HCT116 (cell line): ENCODE results near the gene OCEL1. TPM values are rescaled to one million over a fixed set of nuclear protein-coding genes. Genes with fewer than 3 reads are reported as not detected.

Source experiments
- ATAC-seq: fragments of 200-7000 bp; cut with Tn5 transposase; 2 replicates; pipeline ENCODE4 v1.9.1; 2020; ENCODE audit warnings: mild to moderate bottlenecking, moderate library complexity
- BruUV-seq: library from RNA; stranded (reverse); fragments of 400-500 nt; replicated peaks from 2 replicates; lab custom pipeline; 2021; lab: Mats Ljungman, UMichigan
- CTCF ChIA-PET: fragments of 300-600 bp; sonication (Branson Sonifier 250); formaldehyde crosslinking; loops from one replicate; lab custom pipeline; 2021; ENCODE audit warnings: antibody characterized with exemption; lab: Charles Lee
- POLR2A ChIA-PET: fragments of 300-600, 350-600 bp; sonication (Branson Sonifier 250); formaldehyde crosslinking; loops from one replicate; lab custom pipeline; 2021; ENCODE audit warnings: antibody characterized with exemption; lab: Charles Lee
- RAD21 ChIA-PET, 2 experiments: fragments of 300-600 bp; sonication (Branson Sonifier 250); formaldehyde crosslinking; loops; one replicate each; lab custom pipeline; 2023; ENCODE audit warnings: low total read pairs in 2 of 2; ENCODE audit not compliant: uncharacterized antibody in 2 of 2, unreplicated experiment in 2 of 2, low non-redundant PET in 1 of 2; lab: Charles Lee
- DNase-seq: peaks from one replicate; pipeline ENCODE4 v3.0.0-alpha.2; 2010; ENCODE audit warnings: low read depth, low spot score
- H2AFZ ChIP-seq: fragments of 200-600 bp; shearing (Covaris generic), sonication (generic); 2 replicates; pipeline ENCODE4 v1.6.1; 2017; ENCODE audit warnings: low read depth, mixed run types, mixed read lengths, antibody characterized with exemption, low read length; ENCODE audit not compliant: poor library complexity, severe bottlenecking
- H3K27ac ChIP-seq: 2 replicates; pipeline ENCODE4 v1.5.1; 2012; ENCODE audit warnings: low read depth, low read length
- H3K27me3 ChIP-seq: fragments of 200-600 bp; sonication (generic); 2 replicates; pipeline ENCODE4 v1.6.1; 2016; ENCODE audit warnings: mixed run types, low read length, mixed read lengths; ENCODE audit not compliant: insufficient read depth
- H3K36me3 ChIP-seq, 2 experiments: fragments of 200-500 bp in 1 of 2; fragments of 200-600 bp in 1 of 2; sonication (Bioruptor generic) in 1 of 2; sonication (generic) in 1 of 2; 2 replicates each; pipeline versions ENCODE4 v1.5.1 to v1.6.1; 2014 to 2016; ENCODE audit warnings: low read length in 2 of 2, inconsistent platforms in 1 of 2, mixed read lengths in 1 of 2, mixed run types in 1 of 2; ENCODE audit not compliant: insufficient read depth in 2 of 2, control insufficient read depth in 1 of 2
- H3K4me1 ChIP-seq, 2 experiments: fragments of 200-600 bp in 1 of 2; sonication (generic) in 1 of 2; 2 replicates each; pipeline versions ENCODE4 v1.5.1 to v1.6.1; 2012 to 2017; ENCODE audit warnings: low read length in 2 of 2, inconsistent platforms in 1 of 2, mild to moderate bottlenecking in 1 of 2, mixed read lengths in 1 of 2, mixed run types in 1 of 2, moderate library complexity in 1 of 2; ENCODE audit not compliant: insufficient read depth in 2 of 2, control insufficient read depth in 1 of 2
- H3K4me2 ChIP-seq: fragments of 200-600 bp; sonication (generic); 2 replicates; pipeline ENCODE4 v1.6.1; 2017; ENCODE audit warnings: mixed run types, low read length, mixed read lengths
- H3K4me3 ChIP-seq, 2 experiments: fragments of 200-600 bp in 1 of 2; sonication (generic) in 1 of 2; replicated peaks in 1 of 2; 2 replicates each; pipeline ENCODE4 v1.5.1; 2011 to 2016; ENCODE audit warnings: low read length in 2 of 2, control low read depth in 1 of 2, low read depth in 1 of 2, mild to moderate bottlenecking in 1 of 2, mixed read lengths in 1 of 2, mixed run types in 1 of 2
- H3K79me2 ChIP-seq: fragments of 200-600 bp; sonication (generic); 2 replicates; pipeline ENCODE4 v1.6.1; 2017; ENCODE audit warnings: mild to moderate bottlenecking, mixed run types, low read length, moderate library complexity, mixed read lengths; ENCODE audit not compliant: insufficient read depth
- H3K9ac ChIP-seq: fragments of 200-600 bp; sonication (generic); 2 replicates; pipeline ENCODE4 v1.6.1; 2016; ENCODE audit warnings: low read length, mixed read lengths
- H3K9me2 ChIP-seq: fragments of 200-600 bp; sonication (generic), shearing (Covaris generic); 2 replicates; pipeline ENCODE4 v1.6.1; 2017; ENCODE audit warnings: mixed run types, mild to moderate bottlenecking, moderate library complexity; ENCODE audit not compliant: insufficient read depth
- H3K9me3 ChIP-seq, 2 experiments: fragments of 200-500 bp in 1 of 2; fragments of 200-600 bp in 1 of 2; sonication (Bioruptor generic) in 1 of 2; sonication (generic) in 1 of 2; 2 replicates each; pipeline ENCODE4 v1.6.1; 2014 to 2017; ENCODE audit warnings: low read length in 2 of 2, mixed read lengths in 2 of 2, inconsistent platforms in 1 of 2, low read depth in 1 of 2, mild to moderate bottlenecking in 1 of 2, mixed run types in 1 of 2, moderate library complexity in 1 of 2; ENCODE audit not compliant: control insufficient read depth in 1 of 2, insufficient read depth in 1 of 2
- H4K20me1 ChIP-seq: fragments of 200-600 bp; sonication (generic), shearing (Covaris generic); 2 replicates; pipeline ENCODE4 v1.6.1; 2017; ENCODE audit warnings: mixed run types, mild to moderate bottlenecking, moderate library complexity; ENCODE audit not compliant: insufficient read depth
- EZH2 ChIP-seq: fragments of 200-600 bp; sonication (generic); IDR thresholded peaks from 2 replicates; pipeline ENCODE4 v1.6.1; 2017; ENCODE audit warnings: antibody characterized with exemption, mixed run types
- EZH2phosphoT487 ChIP-seq: fragments of 200-600 bp; IDR thresholded peaks from 2 replicates; pipeline ENCODE4 v1.6.1; 2018; ENCODE audit warnings: antibody characterized with exemption, borderline replicate concordance
- FOSL1 ChIP-seq: IDR thresholded peaks from 2 replicates; pipeline ENCODE4 v1.6.1; 2012; ENCODE audit warnings: low read depth
- POLR2AphosphoS5 ChIP-seq: IDR thresholded peaks from 2 replicates; pipeline ENCODE4 v1.6.1; 2011; ENCODE audit warnings: mild to moderate bottlenecking, low read depth, low read length, moderate library complexity
- RAD21 ChIP-seq: IDR thresholded peaks from 2 replicates; pipeline ENCODE4 v1.6.1; 2012; ENCODE audit warnings: low read depth, mild to moderate bottlenecking
- SRF ChIP-seq: IDR thresholded peaks from 2 replicates; pipeline ENCODE4 v1.6.1; 2012; ENCODE audit warnings: low read depth
- TCF7L2 ChIP-seq: IDR thresholded peaks from 2 replicates; pipeline ENCODE4 v1.7.0; 2011; ENCODE audit warnings: borderline replicate concordance, inconsistent platforms; ENCODE audit not compliant: insufficient read depth, insufficient read length; ENCODE audit errors: extremely low read depth
- YY1 ChIP-seq: IDR thresholded peaks from 2 replicates; pipeline ENCODE4 v1.6.1; 2011; ENCODE audit warnings: low read length, low read depth, moderate library complexity, mild to moderate bottlenecking; ENCODE audit not compliant: insufficient replicate concordance; ENCODE audit errors: extremely low read depth
- intact Hi-C: fragments of 100-400 bp; cut with micrococcal nuclease; formaldehyde crosslinking; loops from 2 replicates; pipeline ENCODE4 v1.10.0; 2022
- total RNA-seq: library from RNA; stranded (reverse); gene quantifications from one replicate; pipeline ENCODE4 v1.2.1, GENCODE V29; 2021; ENCODE audit not compliant: unreplicated experiment
- TF ChIP-seq, protein P1 (sequence below): IDR thresholded peaks from 2 replicates; pipeline ENCODE4 v1.6.1; 2012
- TF ChIP-seq, protein P2 (sequence below): IDR thresholded peaks from 2 replicates; pipeline ENCODE4 v1.6.1; 2012; ENCODE audit warnings: low read depth
- TF ChIP-seq, protein P3 (sequence below), 3 experiments: fragments of 200-600 bp in 1 of 3; sonication (generic) in 1 of 3; IDR thresholded peaks in 2 of 3; conservative IDR thresholded peaks in 1 of 3; 2 replicates each; pipeline ENCODE4 v1.5.1; 2012 to 2017; ENCODE audit warnings: low read depth in 2 of 3, low read length in 2 of 3, antibody characterized with exemption in 1 of 3, borderline replicate concordance in 1 of 3, control low read depth in 1 of 3, mild to moderate bottlenecking in 1 of 3, mixed read lengths in 1 of 3, mixed run types in 1 of 3, moderate library complexity in 1 of 3; ENCODE audit not compliant: insufficient read depth in 1 of 3

OCEL1 gene
- total RNA-seq, 1 experiment from 2014 or later, result 39.8 TPM

DNA sequence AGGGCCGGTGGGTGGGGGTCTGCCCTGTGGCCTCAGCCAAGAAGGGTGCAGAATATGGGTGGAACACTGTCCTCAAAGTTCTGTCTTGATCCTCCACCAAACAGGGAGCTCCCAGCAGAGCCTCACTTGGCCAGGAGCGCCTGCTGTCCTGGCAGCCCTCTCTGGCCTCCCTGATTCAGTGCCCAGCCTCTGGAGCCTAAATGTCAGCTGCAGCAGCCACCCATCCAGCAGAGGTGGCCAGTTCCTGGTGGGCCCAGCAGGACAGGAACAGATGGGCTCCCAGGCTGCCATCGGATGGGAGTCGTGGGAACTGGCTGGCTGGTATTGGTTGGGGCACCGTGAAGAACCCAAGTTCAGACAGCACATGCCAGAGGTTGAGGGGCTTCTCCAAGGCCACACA is 12.7 kb upstream of the OCEL1 start:
- Histone ChIP-seq H3K9ac (no peak overlapping the region), H3K27me3 (no peaks in the 10 kb centered on the region), H3K4me3 (no peak overlapping the region), H3K9me2 (no peaks in the 10 kb centered on the region), H4K20me1 (no peaks in the 10 kb centered on the region), H2AFZ (no peak overlapping the region), H3K79me2 (peaks cover 7% of the 10 kb centered on the region; the same call in 1 of the 2 replicates), H3K9me3 (no peaks in the 10 kb centered on the region), H3K27ac (no peak overlapping the region; the same call in 1 of the 2 replicates), H3K4me1 (peaks cover 15 to 36% of the 10 kb centered on the region in 2 experiments; a peak in 3 of 4 replicates), H3K4me2 (no peak overlapping the region), H3K36me3 (peaks cover 6 to 12% of the 10 kb centered on the region in 2 experiments; a peak in 2 of 4 replicates)
- DNase-seq (no peak), ATAC-seq (no peak)
- ChIA-PET RAD21 (no interaction called here), POLR2A (no interaction called here), CTCF (no interaction called here)
- TF ChIP-seq EZH2phosphoT487 (no peak), FOSL1 (no peak), YY1 (no peak), RAD21 (no peak), POLR2AphosphoS5 (no peak), EZH2 (no peak), SRF (no peak), TCF7L2 (no peak)
- TF ChIP-seq, protein P1, sequence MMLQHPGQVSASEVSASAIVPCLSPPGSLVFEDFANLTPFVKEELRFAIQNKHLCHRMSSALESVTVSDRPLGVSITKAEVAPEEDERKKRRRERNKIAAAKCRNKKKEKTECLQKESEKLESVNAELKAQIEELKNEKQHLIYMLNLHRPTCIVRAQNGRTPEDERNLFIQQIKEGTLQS, result no peak
- TF ChIP-seq, protein P2, sequence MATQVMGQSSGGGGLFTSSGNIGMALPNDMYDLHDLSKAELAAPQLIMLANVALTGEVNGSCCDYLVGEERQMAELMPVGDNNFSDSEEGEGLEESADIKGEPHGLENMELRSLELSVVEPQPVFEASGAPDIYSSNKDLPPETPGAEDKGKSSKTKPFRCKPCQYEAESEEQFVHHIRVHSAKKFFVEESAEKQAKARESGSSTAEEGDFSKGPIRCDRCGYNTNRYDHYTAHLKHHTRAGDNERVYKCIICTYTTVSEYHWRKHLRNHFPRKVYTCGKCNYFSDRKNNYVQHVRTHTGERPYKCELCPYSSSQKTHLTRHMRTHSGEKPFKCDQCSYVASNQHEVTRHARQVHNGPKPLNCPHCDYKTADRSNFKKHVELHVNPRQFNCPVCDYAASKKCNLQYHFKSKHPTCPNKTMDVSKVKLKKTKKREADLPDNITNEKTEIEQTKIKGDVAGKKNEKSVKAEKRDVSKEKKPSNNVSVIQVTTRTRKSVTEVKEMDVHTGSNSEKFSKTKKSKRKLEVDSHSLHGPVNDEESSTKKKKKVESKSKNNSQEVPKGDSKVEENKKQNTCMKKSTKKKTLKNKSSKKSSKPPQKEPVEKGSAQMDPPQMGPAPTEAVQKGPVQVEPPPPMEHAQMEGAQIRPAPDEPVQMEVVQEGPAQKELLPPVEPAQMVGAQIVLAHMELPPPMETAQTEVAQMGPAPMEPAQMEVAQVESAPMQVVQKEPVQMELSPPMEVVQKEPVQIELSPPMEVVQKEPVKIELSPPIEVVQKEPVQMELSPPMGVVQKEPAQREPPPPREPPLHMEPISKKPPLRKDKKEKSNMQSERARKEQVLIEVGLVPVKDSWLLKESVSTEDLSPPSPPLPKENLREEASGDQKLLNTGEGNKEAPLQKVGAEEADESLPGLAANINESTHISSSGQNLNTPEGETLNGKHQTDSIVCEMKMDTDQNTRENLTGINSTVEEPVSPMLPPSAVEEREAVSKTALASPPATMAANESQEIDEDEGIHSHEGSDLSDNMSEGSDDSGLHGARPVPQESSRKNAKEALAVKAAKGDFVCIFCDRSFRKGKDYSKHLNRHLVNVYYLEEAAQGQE, result no peak
- TF ChIP-seq, protein P3, sequence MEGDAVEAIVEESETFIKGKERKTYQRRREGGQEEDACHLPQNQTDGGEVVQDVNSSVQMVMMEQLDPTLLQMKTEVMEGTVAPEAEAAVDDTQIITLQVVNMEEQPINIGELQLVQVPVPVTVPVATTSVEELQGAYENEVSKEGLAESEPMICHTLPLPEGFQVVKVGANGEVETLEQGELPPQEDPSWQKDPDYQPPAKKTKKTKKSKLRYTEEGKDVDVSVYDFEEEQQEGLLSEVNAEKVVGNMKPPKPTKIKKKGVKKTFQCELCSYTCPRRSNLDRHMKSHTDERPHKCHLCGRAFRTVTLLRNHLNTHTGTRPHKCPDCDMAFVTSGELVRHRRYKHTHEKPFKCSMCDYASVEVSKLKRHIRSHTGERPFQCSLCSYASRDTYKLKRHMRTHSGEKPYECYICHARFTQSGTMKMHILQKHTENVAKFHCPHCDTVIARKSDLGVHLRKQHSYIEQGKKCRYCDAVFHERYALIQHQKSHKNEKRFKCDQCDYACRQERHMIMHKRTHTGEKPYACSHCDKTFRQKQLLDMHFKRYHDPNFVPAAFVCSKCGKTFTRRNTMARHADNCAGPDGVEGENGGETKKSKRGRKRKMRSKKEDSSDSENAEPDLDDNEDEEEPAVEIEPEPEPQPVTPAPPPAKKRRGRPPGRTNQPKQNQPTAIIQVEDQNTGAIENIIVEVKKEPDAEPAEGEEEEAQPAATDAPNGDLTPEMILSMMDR (IDR thresholded peaks at IDR 0.05 in 2 of 3, conservative IDR thresholded peaks at IDR 0.05 in 1 of 3; ENCODE audit: borderline replicate concordance in 1 of 3, insufficient read depth in 1 of 3, low read depth in 2 of 3, low read length in 2 of 3), result no peak
- intact Hi-C loops, result no loop called here
- BruUV-seq, result no TSS peak
